ENCODE measurements around the gene GLI3.

Gene GLI3

GRCh38 chr7:42236976-42237810, at the start of gene GLI3:
Gene GLI3, minus strand, starts transcription at chr7:42237209. Its CDS starts 13,956 bp downstream, at chr7:42223253.
- DNase-seq: no peak

GRCh38 chr7:42285383-42285824, 48.4 kb upstream of the GLI3 start:
- DNase-seq: no peak

DNA sequence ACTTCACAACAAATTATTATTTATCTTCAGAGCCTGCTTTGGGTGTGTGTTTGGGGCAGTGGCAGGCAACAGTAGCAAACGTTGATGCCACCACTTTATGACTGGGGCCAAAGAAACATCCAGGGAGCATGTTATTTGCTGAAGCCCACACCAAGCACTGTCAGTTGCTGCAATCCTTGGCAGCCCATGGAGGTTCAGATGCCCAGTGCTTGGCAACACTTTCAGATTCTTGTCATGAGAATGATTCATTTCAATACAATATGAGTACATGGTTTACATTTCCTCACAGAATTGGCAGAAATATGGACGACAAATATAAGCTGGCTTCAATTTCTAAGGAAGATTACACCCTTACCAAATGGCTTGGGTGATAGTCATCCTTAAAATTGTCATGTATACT, 46.5 kb upstream of the GLI3 start:
- DNase-seq: no peak

- no peak for DNase-seq
These were observed 41.3 kb upstream of the GLI3 start for GRCh38 chr7:42278344-42278743.

- DNase-seq: no peak
These were observed 37.0 kb upstream of the GLI3 start for GRCh38 chr7:42274053-42274452.

DNA sequence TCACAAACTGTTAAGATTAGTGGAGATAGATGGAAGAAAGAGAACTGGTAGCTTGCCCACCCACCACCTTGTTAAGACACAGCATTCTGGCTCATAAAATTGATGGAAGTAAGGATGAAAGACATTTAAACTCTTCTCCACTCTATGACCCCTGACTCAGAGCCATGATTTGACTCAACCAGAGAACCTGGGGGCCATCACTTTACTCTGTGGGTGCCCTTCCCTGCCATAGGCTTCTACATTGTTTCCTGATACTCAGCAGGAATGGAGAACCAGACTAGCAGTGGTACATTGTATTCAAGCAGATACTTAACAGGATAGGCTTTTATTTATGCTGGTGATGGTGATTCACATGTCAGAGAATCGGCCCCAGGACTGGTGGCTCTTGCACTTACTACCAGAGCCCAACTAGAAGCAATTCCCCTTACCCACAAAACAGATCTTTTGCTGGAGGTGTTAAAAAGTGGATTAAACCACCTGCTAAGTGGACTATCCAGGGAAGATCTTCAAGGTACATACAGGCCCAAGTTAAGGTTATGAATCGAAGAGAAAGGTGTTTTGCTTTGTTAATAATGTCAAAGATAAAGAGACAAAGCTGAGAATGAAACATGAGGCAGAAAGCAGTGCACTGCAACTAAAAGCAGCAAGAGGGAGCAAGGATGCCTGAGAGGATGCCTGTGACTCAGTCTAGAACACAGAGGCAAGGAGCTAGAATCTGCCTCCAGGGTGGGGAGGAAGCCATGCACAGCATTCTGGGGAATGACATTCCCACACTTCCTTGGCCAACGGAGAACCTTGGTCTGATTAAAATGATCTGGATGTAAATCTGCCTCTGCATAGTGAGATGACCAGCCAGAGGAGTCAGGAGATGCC, 36.0 kb upstream of the GLI3 start:
- no peak for DNase-seq

- no peak for DNase-seq
These were observed 32.2 kb upstream of the GLI3 start for GRCh38 chr7:42269161-42269560.

DNA sequence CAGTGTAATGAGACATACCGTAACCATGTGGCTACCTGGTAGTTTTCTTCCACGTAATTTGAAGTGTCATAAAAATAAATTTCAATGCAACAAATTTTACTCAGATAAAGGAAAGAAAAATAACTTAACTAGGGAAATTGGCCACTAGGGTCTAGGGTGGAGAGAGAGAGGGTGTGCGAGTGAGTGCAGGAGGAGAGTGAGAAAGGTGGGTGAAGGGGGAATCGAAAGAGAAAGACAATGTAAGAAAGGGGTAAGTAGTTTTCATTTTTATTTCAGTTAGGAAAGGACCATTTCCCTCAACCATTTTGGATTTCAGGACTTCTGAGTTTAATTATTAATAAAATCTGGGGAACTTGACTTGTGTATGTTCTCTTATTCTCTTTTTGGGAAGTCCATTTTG, 27.7 kb upstream of the GLI3 start:
- DNase-seq: no peak

DNA sequence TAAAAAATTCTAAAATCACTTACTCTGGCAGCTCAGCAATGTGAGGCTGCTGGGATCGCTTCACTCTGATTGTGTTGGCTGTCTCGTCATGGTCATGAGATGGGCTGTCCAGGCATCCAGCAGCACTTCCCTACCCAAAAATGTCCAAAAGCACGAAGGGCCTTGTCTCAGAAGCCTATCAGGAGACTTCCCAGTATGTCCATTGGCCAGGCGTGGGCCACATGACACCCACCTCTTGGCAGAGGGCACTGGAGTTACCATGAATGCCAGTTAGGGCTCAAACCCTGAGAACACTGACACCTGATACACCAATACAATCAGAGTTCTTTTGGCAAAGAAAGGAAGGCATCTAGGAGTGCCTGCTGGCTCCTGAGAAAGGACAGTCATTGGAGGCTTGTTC, 27.0 kb upstream of the GLI3 start:
- no peak for DNase-seq

DNA sequence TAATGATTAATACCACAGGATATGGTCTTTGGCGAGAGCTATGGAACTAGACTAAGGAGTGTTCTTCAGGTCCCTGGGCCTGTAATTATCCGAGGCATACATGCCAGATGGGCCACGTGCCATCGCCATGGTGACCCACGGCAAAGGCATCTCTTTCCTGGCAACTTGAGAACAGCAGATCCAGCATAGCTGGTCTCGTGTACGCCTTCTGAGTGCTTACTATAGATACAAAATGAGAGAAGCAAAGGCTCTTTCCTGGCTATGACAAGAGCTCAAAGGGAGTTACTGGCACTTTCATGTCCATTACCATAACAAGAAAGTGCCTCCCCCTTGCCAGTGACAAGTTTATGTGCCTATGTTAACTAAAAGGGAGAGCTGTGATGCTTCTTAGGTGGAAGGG, 26.0 kb upstream of the GLI3 start:
- no peak for DNase-seq

GRCh38 chr7:42254217-42254616, 17.2 kb upstream of the GLI3 start:
- no peak for DNase-seq

DNA sequence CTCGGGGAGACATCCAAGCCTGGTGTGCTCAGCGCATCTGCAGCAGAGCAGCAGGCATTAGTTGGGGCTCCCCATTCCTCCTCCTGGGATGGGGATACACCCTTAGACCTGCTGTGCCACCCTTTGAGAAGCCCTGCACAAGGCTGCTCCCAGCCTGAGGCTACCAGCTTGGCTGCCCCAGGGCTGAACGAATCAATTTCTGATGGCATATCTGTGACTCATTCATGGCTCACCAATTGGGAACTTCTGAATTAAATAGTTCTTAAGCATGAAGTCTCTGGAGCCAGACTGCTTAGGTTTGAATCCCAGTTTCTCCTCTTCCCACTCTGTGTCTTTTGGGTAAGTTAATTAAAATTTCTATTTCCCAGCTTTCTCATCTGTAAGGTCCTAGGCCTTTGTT, 16.3 kb upstream of the GLI3 start:
- DNase-seq: no peak

DNA sequence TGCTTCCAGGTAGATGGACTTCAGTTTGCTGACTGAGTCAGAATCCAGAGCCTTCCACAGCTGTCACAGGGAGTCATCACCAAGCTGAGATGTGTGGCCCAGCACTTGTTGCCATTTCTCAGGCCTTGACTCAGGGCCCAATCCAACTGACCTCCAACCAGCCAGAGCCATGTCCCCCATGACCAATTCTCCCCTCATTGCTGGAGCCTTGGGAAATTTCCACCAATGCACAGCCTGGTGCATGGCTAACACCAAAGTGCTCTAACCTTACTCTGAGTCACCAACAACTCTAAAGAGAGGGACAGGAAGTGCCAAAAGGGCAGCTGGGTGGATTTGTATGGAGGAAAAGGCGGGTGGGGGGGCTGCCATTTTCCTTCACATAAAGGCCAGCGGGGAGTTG, 13.4 kb upstream of the GLI3 start:
- no peak for DNase-seq

GRCh38 chr7:42248579-42248978, 11.6 kb upstream of the GLI3 start:
- no peak for DNase-seq

- no peak for DNase-seq
These were observed 10.3 kb upstream of the GLI3 start for GRCh38 chr7:42247301-42247700.

DNA sequence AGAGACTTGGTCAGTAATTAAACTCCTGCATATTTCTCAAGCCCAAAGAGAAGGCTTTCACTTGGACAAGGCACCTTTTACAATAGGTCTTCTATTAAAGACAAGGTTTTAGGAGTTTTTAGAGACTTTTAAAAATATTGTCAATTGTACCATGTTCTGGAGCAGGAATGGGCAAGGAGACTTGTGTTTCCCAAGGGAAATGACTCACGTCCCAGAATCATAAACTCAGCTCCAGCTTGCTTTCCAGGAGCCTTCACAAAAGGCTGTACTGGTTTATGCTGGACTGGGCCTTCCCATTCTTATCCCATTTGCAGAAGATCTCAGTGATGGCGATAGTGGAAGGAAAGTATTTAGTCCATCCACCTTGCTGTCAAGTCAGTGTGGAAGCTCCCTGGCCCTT, 7.8 kb upstream of the GLI3 start:
- no peak for DNase-seq

GRCh38 chr7:42242381-42242780, 5.4 kb upstream of the GLI3 start:
- no peak for DNase-seq

DNA sequence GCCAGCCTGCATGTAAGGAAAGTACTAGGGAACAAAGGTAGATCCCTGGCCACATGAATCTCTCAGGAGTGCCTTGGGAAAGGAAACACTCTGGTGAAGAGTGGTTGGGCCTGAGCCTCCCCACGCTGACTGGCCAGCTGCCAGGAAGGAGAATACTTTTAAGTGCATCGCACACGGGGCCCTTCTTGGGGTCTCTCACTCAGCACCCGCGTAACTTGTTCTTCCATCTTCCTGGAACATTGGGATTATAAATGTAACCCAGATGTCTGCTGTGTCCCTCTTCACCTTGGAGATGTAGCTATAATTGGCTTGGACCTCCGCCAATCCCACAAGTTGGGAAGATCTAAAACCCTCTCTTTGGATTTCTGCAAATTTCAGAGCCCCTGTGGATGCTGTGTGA, 4.4 kb upstream of the GLI3 start:
- no peak for DNase-seq

GRCh38 chr7:42240416-42240815, 3.4 kb upstream of the GLI3 start:
- no peak for DNase-seq

DNA sequence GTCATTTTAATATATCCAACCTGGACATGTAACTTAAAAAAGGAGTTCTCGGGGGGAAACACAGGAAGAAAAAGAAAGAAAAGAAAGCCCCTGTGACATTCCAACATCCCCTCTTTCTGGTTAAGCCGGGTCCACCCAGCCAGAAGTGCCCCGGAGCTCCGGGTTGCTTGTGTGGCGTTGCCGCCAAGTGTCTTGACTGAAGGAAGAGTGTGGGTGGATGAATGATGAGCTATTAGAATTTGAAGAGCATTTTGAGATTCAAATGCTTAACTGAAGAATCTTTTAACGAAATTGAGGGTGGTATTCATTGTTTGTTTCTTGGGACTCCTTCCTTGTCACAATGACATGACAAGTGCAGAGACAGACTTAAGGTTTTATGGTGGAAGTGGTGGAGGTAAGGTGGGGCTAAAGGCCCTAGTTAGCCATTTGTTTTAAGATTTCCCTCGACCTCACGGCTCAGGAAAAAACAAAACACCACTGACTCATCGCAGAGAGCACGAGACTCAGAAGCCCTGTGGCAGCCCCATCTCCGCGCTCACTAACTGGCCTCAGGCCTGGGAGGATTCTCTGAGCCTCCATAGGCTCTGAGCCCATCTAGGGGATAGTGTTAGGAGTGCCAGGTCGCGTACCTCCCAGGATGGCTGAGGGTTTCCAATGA, 1.8 kb upstream of the GLI3 start:
- no peak for DNase-seq

DNA sequence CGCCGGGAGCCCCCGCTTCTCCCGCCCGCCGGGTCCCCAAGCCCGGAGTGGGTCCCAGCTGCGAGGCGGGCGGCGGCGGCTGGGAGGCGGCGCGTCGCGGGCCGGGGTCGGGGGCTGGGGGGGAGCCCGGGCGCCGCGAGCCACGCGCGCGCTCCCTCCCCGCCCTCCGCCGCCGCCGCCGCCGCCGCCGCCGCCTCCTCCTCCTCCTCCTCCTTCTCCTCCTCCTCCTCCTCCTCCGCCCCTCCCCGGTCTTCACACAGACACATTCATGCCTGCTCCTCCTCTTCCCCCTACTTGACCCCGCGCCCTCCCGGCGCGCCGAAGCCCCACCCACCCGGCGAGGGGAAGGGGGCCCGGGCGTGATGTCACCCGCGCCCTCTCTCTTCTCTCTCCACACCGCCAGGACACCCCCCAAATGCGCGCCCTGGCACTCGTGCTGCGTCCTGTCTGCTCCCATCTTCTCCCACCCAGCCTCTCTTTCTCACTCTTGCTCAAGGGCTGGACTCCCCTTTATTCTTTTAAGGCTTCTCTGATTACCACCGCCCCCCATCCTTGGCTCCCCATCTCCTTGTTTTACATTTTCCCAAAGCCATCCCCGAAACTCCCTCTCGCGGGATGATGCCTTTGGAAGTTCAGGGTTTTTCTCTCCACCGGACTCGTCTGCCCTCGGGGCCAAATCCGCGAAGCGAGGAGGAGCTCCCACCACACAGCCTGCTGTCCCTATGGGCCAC, 967 bp upstream of the GLI3 start:
- DNase-seq: no peak

GRCh38 chr7:42236266-42236975, 588 bp downstream of the GLI3 start:
- no peak for DNase-seq

All from NCI-H524 treated with DMSO at 0.1 percent for 48 hours (cell line).